Measurements from ENCODE around the gene TRPM1. TPM values are rescaled to one million over a fixed set of nuclear protein-coding genes. Genes with fewer than 3 reads are reported as not detected.

TRPM1 gene
- 1 to 10 TPM in 1 of 2 donors, not detected in 1; 5.5 TPM for total RNA-seq

GRCh38 chr15:31101262-31102038 is at the start of gene TRPM1:
Gene TRPM1, minus strand, starts transcription at chr15:31101725. Its CDS starts 20,370 bp downstream, at chr15:31081355.
- no peak within 1 kb of the TSS for H3K4me3 ChIP-seq
- H3K36me3 ChIP-seq, result no peaks in the 10 kb centered on the region
- TF ChIP-seq POLR2AphosphoS5 (IDR thresholded peaks at IDR 0.05) (no peak), POLR2A (IDR thresholded peaks at IDR 0.05) (no peak), CTCF (IDR thresholded peaks at IDR 0.05) (no peak)
- WGBS, result 95% methylated on average over 5 of the region's 5 CpGs
- no peaks in the 10 kb centered on the region for H3K9me3 ChIP-seq
- H3K4me1 ChIP-seq (replicated peaks), result peaks cover 8% of the 10 kb centered on the region
- H3K27me3 ChIP-seq (replicated peaks; ENCODE audit: insufficient read depth), result no peaks in the 10 kb centered on the region
- H3K27ac ChIP-seq, result peak within 1 kb of the TSS in 1 of 2 donors; percentile 33
- no peak for DNase-seq (ENCODE audit: low spot score)
- intact Hi-C loops (cut with DNase I), result no loop called here

GRCh38 chr15:31150732-31151231 is 49.3 kb upstream of the TRPM1 start:
- Histone ChIP-seq H3K27me3 (replicated peaks; ENCODE audit: insufficient read depth) (no peaks in the 10 kb centered on the region), H3K4me3 (no peak overlapping the region), H3K9me3 (no peaks in the 10 kb centered on the region), H3K4me1 (replicated peaks) (no peaks in the 10 kb centered on the region), H3K27ac (no peak overlapping the region), H3K36me3 (no peaks in the 10 kb centered on the region)
- 55% methylated on average over 9 of the region's 9 CpGs for WGBS
- no peak for TF ChIP-seq CTCF (IDR thresholded peaks at IDR 0.05)
- no peak for DNase-seq (ENCODE audit: low spot score)
- intact Hi-C loops (cut with DNase I), result no loop called here

GRCh38 chr15:31149987-31150386 is 48.5 kb upstream of the TRPM1 start:
- Histone ChIP-seq H3K4me1 (replicated peaks) (no peaks in the 10 kb centered on the region), H3K4me3 (no peak overlapping the region), H3K9me3 (no peaks in the 10 kb centered on the region), H3K36me3 (no peaks in the 10 kb centered on the region), H3K27ac (no peak overlapping the region), H3K27me3 (replicated peaks; ENCODE audit: insufficient read depth) (no peaks in the 10 kb centered on the region)
- WGBS, result 92% methylated on average over 4 of the region's 4 CpGs
- intact Hi-C loops (cut with DNase I), result no loop called here
- no peak for DNase-seq (ENCODE audit: low spot score)
- no peak for TF ChIP-seq POLR2AphosphoS5 (IDR thresholded peaks at IDR 0.05)
- no peak for TF ChIP-seq POLR2A (IDR thresholded peaks at IDR 0.05)

GRCh38 chr15:31149088-31149505 is 47.6 kb upstream of the TRPM1 start:
- TF ChIP-seq CTCF (IDR thresholded peaks at IDR 0.05), result no peak
- TF ChIP-seq POLR2A (IDR thresholded peaks at IDR 0.05), result no peak
- no peak for TF ChIP-seq POLR2AphosphoS5 (IDR thresholded peaks at IDR 0.05)
- Histone ChIP-seq H3K27ac (no peak overlapping the region), H3K36me3 (no peaks in the 10 kb centered on the region), H3K9me3 (no peaks in the 10 kb centered on the region), H3K4me1 (replicated peaks) (no peaks in the 10 kb centered on the region), H3K4me3 (no peak overlapping the region), H3K27me3 (replicated peaks; ENCODE audit: insufficient read depth) (no peaks in the 10 kb centered on the region)
- 56% methylated on average over 6 of the region's 6 CpGs for WGBS
- intact Hi-C loops (cut with DNase I), result no loop called here
- DNase-seq (ENCODE audit: low spot score), result no peak

- no peaks in the 10 kb centered on the region for H3K4me1 ChIP-seq (replicated peaks)
- TF ChIP-seq POLR2A (IDR thresholded peaks at IDR 0.05), result no peak
- TF ChIP-seq POLR2AphosphoS5 (IDR thresholded peaks at IDR 0.05), result no peak
- no peak for TF ChIP-seq CTCF (IDR thresholded peaks at IDR 0.05)
- DNase-seq (ENCODE audit: low spot score), result no peak
- H3K27me3 ChIP-seq (replicated peaks; ENCODE audit: insufficient read depth), result no peaks in the 10 kb centered on the region
- H3K4me3 ChIP-seq, result no peak overlapping the region
- intact Hi-C loops (cut with DNase I), result no loop called here
- no peaks in the 10 kb centered on the region for H3K36me3 ChIP-seq
- no peaks in the 10 kb centered on the region for H3K9me3 ChIP-seq
- H3K27ac ChIP-seq, result no peak overlapping the region
- WGBS, result 63% methylated on average over 12 of the region's 13 CpGs
These were observed 47.0 kb upstream of the TRPM1 start for GRCh38 chr15:31148297-31149087.
